Pancreas (tissue), 10 donors: ENCODE data around the gene ARHGEF7. TPM values are rescaled to one million over a fixed set of nuclear protein-coding genes. Genes with fewer than 3 reads are reported as not detected.

Experiments
- ATAC-seq, 4 donors: fragments of 200-7000 bp; cut with Tn5 transposase; one replicate each; pipeline versions ENCODE4 v1.8.0 to v1.9.1; 2020; ENCODE audit warnings: mild to moderate bottlenecking in 4 of 4, moderate library complexity in 4 of 4
- DNase-seq, 6 donors: peaks; one replicate each; pipeline ENCODE4 v3.0.0-alpha.2; 2020
- FAIRE-seq: peaks from 2 replicates; lab custom pipeline; 2012; peaks lifted over from hg19 to GRCh38; lab: Jason Lieb, UNC
- H3K27ac ChIP-seq, 4 donors: fragments of 200-600 bp; sonication (generic); 1 replicate in 3 of 4; 2 replicates in 1 of 4; pipeline versions ENCODE4 v1.5.0 to v1.8.0; 2020
- H3K27me3 ChIP-seq, 4 donors: fragments of 200-600 bp; one replicate each; pipeline ENCODE4 v1.8.0; 2021
- H3K36me3 ChIP-seq, 3 donors: fragments of 200-600 bp; sonication (generic) in 1 of 3; one replicate each; pipeline versions ENCODE4 v1.5.0 to v1.8.0; 2020 to 2021
- H3K4me1 ChIP-seq, 3 donors: fragments of 200-600 bp; one replicate each; pipeline ENCODE4 v1.8.0; 2021
- H3K4me3 ChIP-seq, 4 donors: fragments of 200-600 bp; sonication (generic) in 2 of 4; one replicate each; pipeline versions ENCODE4 v1.5.0 to v1.8.0; 2020 to 2021
- H3K9me3 ChIP-seq, 4 donors: fragments of 200-600 bp; one replicate each; pipeline ENCODE4 v1.8.0; 2021
- WGBS, 2 donors: extraction: QIAGEN DNeasy Blood & Tissue Kit; methylation state at CpG; one replicate each; pipeline ENCODE4 v1.1.7; 2013; 5-methylcytosine and 5-hydroxymethylcytosine counted together
- intact Hi-C, 3 donors: fragments of 100-400 bp; cut with DNase I; formaldehyde crosslinking; loops; one replicate each; pipeline versions ENCODE4 v1.11.1 to v1.14.2; 2022
- polyA plus RNA-seq, 2 donors: library from polyadenylated mRNA; stranded (reverse); fragments of 200-250 nt; gene quantifications; one replicate each; pipeline ENCODE4 v1.2.3, GENCODE V29; 2013
- total RNA-seq, 6 donors: library from RNA; stranded (reverse); fragmentation: NEBNext Ultra II Directional in 4 of 6; extraction: Animal tissue kit (Norgen Biotek cat#: 25700) in 4 of 6; gene quantifications; one replicate each; pipeline versions ENCODE4 v1.2.1 to v1.2.4, GENCODE V29; 2021 to 2023
- TF ChIP-seq, protein P1 (sequence below), 4 donors: fragments of 200-600 bp; sonication (generic) in 3 of 4; IDR thresholded peaks; one replicate each; pipeline versions ENCODE4 v1.5.0 to v1.8.0; 2021; ENCODE audit warnings: antibody characterized with exemption in 4 of 4
- donor health status: healthy with polysubstance abuse.
- donor health status: DM: no; HTN: no; CAD: no; lungs with moderate emphysema.
- donor health status: DM: no; HTN: no; CAD: no.
- donor health status: control.
- donor health status: control.
- donor health status: Bipolar disorder and iron deficiency.
- donor health status: DM: yes; HTN: yes; CAD: no.
- donor health status: DM: no; HTN: no; CAD: no.
- donor health status: DM: no; HTN: no; CAD: no.
- donor health status: DM: yes; HTN: yes; CAD: no.

Gene ARHGEF7
- total and polyA plus RNA-seq, 8 donors = 13.4 to 37.7 (median 22.2) TPM

DNA sequence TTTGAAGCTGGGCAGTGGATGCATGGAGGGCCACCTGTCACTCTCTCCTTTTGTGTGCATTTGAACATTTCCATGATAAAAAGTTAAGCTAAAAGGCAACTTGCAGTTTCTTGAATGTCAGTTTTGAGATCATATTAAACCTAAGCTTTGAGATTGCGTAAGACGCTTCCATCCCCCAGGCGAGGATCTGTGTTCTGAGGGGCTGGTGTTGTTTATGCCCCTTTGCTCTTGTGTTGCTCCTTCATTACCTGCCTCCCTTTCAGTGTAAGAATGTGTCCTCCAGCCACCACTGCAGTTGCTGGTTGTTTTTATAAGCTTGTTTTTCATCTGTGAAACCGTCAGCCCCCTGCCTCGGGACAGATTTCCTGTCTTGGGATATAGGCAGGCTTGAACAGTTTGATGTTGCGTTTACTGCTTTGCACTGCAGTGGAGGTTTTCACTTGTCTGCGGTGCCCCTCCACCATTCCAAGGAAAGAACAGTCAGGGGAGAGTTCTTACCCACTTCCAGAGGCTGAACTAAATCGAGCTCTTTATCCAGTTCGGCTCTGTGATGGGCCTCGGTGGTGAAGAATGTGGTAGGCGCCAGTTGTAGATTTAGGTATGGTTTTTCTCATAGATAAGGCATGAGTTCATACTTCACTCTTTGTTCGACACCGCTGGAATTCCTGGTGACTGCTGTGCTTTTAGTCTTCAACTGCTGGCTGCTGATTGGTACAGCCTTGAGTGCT lies 96.8 kb downstream of the ARHGEF7 start:
- Histone ChIP-seq H3K27me3 (no peaks in the 10 kb centered on the region), H3K4me3 (no peak overlapping the region), H3K9me3 (no peaks in the 10 kb centered on the region), H3K27ac (no peak overlapping the region), H3K4me1 (peaks cover 0 to 4% (median 0%) of the 10 kb centered on the region in 3 donors), H3K36me3 (no peaks in the 10 kb centered on the region)
- TF ChIP-seq, protein P1, sequence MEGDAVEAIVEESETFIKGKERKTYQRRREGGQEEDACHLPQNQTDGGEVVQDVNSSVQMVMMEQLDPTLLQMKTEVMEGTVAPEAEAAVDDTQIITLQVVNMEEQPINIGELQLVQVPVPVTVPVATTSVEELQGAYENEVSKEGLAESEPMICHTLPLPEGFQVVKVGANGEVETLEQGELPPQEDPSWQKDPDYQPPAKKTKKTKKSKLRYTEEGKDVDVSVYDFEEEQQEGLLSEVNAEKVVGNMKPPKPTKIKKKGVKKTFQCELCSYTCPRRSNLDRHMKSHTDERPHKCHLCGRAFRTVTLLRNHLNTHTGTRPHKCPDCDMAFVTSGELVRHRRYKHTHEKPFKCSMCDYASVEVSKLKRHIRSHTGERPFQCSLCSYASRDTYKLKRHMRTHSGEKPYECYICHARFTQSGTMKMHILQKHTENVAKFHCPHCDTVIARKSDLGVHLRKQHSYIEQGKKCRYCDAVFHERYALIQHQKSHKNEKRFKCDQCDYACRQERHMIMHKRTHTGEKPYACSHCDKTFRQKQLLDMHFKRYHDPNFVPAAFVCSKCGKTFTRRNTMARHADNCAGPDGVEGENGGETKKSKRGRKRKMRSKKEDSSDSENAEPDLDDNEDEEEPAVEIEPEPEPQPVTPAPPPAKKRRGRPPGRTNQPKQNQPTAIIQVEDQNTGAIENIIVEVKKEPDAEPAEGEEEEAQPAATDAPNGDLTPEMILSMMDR (IDR thresholded peaks at IDR 0.05) = no peak
- intact Hi-C loops = loop anchor here in 1 of 3 donors (10.0 kb wide), 1 partner anchor 117 kb away; no protein-coding TSS in a partner anchor
- DNase-seq (no peak), ATAC-seq (no peak), FAIRE-seq (no peak)
- 84 to 86% methylated on average over 13 of the region's 13 CpGs for WGBS, 2 donors

DNA sequence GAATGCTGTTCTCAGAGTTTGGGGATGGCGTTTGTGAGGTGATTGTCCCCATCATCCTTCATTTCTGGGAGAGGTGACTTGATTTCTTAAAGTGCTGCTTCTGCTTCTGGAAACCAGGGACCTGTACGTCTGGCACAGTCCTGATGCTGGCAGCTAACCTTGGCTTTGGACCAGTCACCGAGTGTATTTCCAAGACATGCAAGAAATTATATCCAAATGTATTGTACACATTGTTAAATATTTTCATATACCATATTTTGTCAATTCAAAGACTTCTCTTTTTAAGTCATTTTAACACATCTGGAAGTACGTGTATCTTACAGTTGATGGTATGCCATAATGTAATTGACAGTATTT lies 97.4 kb downstream of the ARHGEF7 start:
- Histone ChIP-seq H3K27ac (no peak overlapping the region), H3K9me3 (no peaks in the 10 kb centered on the region), H3K4me1 (peaks cover 0 to 4% (median 0%) of the 10 kb centered on the region in 3 donors), H3K4me3 (no peak overlapping the region), H3K36me3 (no peaks in the 10 kb centered on the region), H3K27me3 (no peaks in the 10 kb centered on the region)
- ATAC-seq (no peak), DNase-seq (no peak), FAIRE-seq (no peak)
- TF ChIP-seq, protein P1 (IDR thresholded peaks at IDR 0.05) = no peak
- intact Hi-C loops = loop anchor here in 1 of 3 donors (10.0 kb wide), 1 partner anchor 118 kb away; no protein-coding TSS in a partner anchor
- WGBS, 2 donors = 49 to 52% methylated on average over 4 of the region's 4 CpGs

DNA sequence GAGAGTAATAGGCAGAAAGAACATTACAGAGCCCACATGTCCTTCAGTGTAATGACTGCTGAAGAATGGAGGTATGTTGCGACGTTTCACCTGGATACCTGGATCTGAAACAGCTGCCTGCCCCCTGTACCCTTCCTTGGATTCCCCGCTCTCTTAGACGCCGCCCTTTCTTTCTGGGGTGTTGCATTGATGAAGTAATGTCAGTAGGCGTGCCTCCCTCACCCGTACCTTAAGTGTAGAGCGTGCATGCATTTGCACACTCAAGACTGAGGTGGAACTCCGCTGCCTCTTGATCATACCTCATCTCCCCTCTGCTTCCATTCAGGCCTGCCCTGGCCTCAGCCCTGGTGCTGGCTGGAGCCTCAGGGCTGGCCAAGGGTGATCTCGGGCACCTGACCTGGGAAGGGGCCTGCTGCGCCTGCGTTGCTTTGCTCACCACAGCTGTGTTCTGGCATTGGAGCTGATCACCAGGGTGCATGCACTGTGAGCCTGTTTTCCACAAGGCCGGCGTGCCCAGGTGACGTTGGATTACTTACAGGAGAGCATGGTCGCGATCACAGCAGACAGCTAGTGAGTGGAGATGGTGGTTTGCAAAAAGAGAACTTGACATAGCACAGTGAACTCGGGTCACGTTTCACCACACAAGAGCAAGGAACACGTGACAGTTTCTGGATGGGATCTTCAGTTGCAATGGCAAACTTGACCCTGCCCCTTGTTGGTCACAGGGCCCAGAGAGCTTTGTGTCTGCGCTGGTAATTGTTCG lies 99.0 kb downstream of the ARHGEF7 start:
- TF ChIP-seq, protein P1 (IDR thresholded peaks at IDR 0.05) = no peak
- FAIRE-seq = no peak
- Histone ChIP-seq H3K4me1 (peaks cover 0 to 4% (median 0%) of the 10 kb centered on the region in 3 donors), H3K36me3 (no peaks in the 10 kb centered on the region), H3K27ac (no peak overlapping the region), H3K4me3 (no peak overlapping the region), H3K27me3 (no peaks in the 10 kb centered on the region), H3K9me3 (no peaks in the 10 kb centered on the region)
- intact Hi-C loops = loop anchor here in 1 of 3 donors (10.0 kb wide), 1 partner anchor 119 kb away; no protein-coding TSS in a partner anchor
- ATAC-seq = no peak
- WGBS, 2 donors = 87 to 88% methylated on average over 22 of the region's 22 CpGs
- DNase-seq = no peak

DNA sequence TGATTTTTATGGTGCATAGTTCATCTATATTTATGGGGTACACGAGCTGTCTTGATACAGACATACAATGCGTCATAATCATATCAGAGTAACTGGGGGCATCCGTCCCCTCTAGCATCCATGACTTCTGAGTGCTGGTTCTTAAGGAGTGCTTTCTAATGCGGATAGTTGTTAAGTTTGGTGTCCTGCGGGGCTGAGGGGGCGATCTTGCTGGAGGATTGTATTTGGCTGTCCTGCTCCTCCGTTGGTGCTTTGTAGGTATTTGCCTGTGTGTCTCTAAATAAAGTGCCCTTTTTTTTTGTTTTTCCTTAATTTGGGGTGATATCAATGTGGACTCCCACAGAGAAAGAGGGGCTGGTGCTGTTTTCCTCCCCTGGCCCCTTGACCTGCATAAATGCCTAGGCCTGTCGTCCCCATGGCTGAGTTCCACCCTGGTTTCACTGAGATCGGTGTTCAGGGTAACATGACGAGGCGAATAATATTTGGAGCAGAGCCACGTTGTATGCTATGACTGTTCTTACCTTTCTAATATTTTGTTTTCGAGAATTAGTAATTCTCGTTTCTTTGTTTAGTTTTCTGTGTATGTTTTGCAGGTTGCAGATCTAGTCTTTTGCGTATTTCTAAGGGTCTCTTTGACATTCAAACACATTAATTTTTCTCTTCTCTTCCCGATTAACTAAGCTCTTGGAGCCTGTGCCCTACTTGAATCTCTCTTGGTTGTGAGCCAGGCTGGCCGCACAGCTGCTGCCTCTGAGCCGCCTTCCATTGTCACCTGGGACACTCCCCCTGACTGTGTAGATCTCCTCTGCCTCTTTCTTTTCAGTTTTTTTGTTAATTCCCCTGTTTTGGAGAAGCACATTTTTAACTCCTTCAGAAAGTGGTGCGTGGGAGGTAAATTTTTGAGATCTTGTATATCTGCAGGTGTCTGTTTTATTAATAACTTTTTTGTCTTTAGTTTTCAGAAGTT lies 100.3 kb downstream of the ARHGEF7 start:
- intact Hi-C loops = loop anchor here in 1 of 3 donors (10.0 kb wide), 1 partner anchor 121 kb away; no protein-coding TSS in a partner anchor
- H3K4me1 ChIP-seq = peaks cover 0 to 1% (median 0%) of the 10 kb centered on the region in 3 donors

More for the DNA sequence above, 100.3 kb downstream of the ARHGEF7 start:
- no peaks in the 10 kb centered on the region for H3K36me3 ChIP-seq
- H3K9me3 ChIP-seq = no peaks in the 10 kb centered on the region
- H3K4me3 ChIP-seq = no peak overlapping the region
- FAIRE-seq = no peak
- no peak for DNase-seq
- no peak overlapping the region for H3K27ac ChIP-seq
- 75 to 76% methylated on average over 19 of the region's 19 CpGs for WGBS, 2 donors
- H3K27me3 ChIP-seq = no peaks in the 10 kb centered on the region
- TF ChIP-seq, protein P1 (IDR thresholded peaks at IDR 0.05) = no peak
- ATAC-seq = peak in 2 of 4 donors; percentile 45 to 64
